ENCODE measurements around the gene LAMC2. TPM values are rescaled to one million over a fixed set of nuclear protein-coding genes. Genes with fewer than 3 reads are reported as not detected.

LAMC2 gene
- total and polyA plus RNA-seq, 2 experiments from 2014 or later: 0.42 to 0.43 TPM

GRCh38 chr1:183180218-183180617 is 5.8 kb upstream of the LAMC2 start:
- Histone ChIP-seq H3K27ac (peak overlapping the region; percentile 88), H3K36me3 (no peaks in the 10 kb centered on the region), H3K27me3 (peaks cover 2% of the 10 kb centered on the region), H3K9me3 (ENCODE audit: low read depth) (no peaks in the 10 kb centered on the region), H3K4me3 (no peak overlapping the region), H3K4me1 (ENCODE audit: low read depth) (peaks cover 21% of the 10 kb centered on the region)
- DNase-seq (ENCODE audit: low read depth in 1 of 2, low spot score in 1 of 2): peak; percentile 19 to 97
- TF ChIP-seq CTCF (IDR thresholded peaks at IDR 0.05; ENCODE audit: low read depth, low read length): no peak

- peak overlapping the region; percentile 88 for H3K27ac ChIP-seq
- DNase-seq (ENCODE audit: low read depth in 1 of 2, low spot score in 1 of 2): peak; percentile 12 to 90
- no peaks in the 10 kb centered on the region for H3K9me3 ChIP-seq (ENCODE audit: low read depth)
- H3K27me3 ChIP-seq: peaks cover 6% of the 10 kb centered on the region
- peaks cover 21% of the 10 kb centered on the region for H3K4me1 ChIP-seq (ENCODE audit: low read depth)
- no peak overlapping the region for H3K4me3 ChIP-seq
- no peaks in the 10 kb centered on the region for H3K36me3 ChIP-seq
- no peak for TF ChIP-seq CTCF (IDR thresholded peaks at IDR 0.05; ENCODE audit: low read depth, low read length)
Measured at GRCh38 chr1:183180634-183181056, 5.4 kb upstream of the LAMC2 start.

- H3K4me3 ChIP-seq: no peak overlapping the region
- DNase-seq (ENCODE audit: low read depth in 1 of 2, low spot score in 1 of 2): no peak
- peaks cover 19% of the 10 kb centered on the region for H3K27me3 ChIP-seq
- TF ChIP-seq CTCF (IDR thresholded peaks at IDR 0.05; ENCODE audit: low read depth, low read length): no peak
- H3K4me1 ChIP-seq (ENCODE audit: low read depth): no peaks in the 10 kb centered on the region
- no peaks in the 10 kb centered on the region for H3K36me3 ChIP-seq
- H3K27ac ChIP-seq: no peak overlapping the region
- H3K9me3 ChIP-seq (ENCODE audit: low read depth): no peaks in the 10 kb centered on the region
Measured at GRCh38 chr1:183186841-183187240, 777 bp downstream of the LAMC2 start.

GRCh38 chr1:183188240-183188639 is 2.2 kb downstream of the LAMC2 start:
- peaks cover 19% of the 10 kb centered on the region for H3K27me3 ChIP-seq
- no peaks in the 10 kb centered on the region for H3K9me3 ChIP-seq (ENCODE audit: low read depth)
- no peak for DNase-seq (ENCODE audit: low read depth in 1 of 2, low spot score in 1 of 2)
- H3K4me1 ChIP-seq (ENCODE audit: low read depth): no peaks in the 10 kb centered on the region
- no peaks in the 10 kb centered on the region for H3K36me3 ChIP-seq
- no peak overlapping the region for H3K4me3 ChIP-seq
- H3K27ac ChIP-seq: no peak overlapping the region
- TF ChIP-seq CTCF (IDR thresholded peaks at IDR 0.05; ENCODE audit: low read depth, low read length): no peak

GRCh38 chr1:183191833-183192232 is 5.8 kb downstream of the LAMC2 start:
- Histone ChIP-seq H3K36me3 (no peaks in the 10 kb centered on the region), H3K9me3 (ENCODE audit: low read depth) (no peaks in the 10 kb centered on the region), H3K27me3 (peaks cover 2% of the 10 kb centered on the region), H3K27ac (no peak overlapping the region), H3K4me3 (no peak overlapping the region), H3K4me1 (ENCODE audit: low read depth) (no peaks in the 10 kb centered on the region)
- no peak for TF ChIP-seq CTCF (IDR thresholded peaks at IDR 0.05; ENCODE audit: low read depth, low read length)
- peak in 1 of 2 donors; percentile 69 for DNase-seq (ENCODE audit: low read depth in 1 of 2, low spot score in 1 of 2)
